T-helper 1 cell treated with Interleukin-12 subunit alpha and Interleukin-12 subunit beta and Interleukin-4 antibody, amounts not matched to agents 30 μg/mL and 1 μg/mL, for 36 hours (primary cell): ENCODE measurements around the gene KATNIP.

ENCODE experiments used
- H3K27ac Mint-ChIP-seq: one replicate; pipeline ENCODE4 v1.8.0; 2021; ENCODE audit warnings: mild to moderate bottlenecking, mixed read lengths
- H3K27me3 Mint-ChIP-seq: one replicate; pipeline ENCODE4 v1.8.0; 2021; ENCODE audit warnings: low read depth, mixed read lengths
- H3K36me3 Mint-ChIP-seq: one replicate; pipeline ENCODE4 v1.8.0; 2021; ENCODE audit warnings: low read depth, mixed read lengths
- H3K4me1 Mint-ChIP-seq: one replicate; pipeline ENCODE4 v1.8.0; 2021; ENCODE audit warnings: low read depth, mixed read lengths
- H3K4me3 Mint-ChIP-seq: one replicate; pipeline ENCODE4 v1.8.0; 2021; ENCODE audit warnings: mild to moderate bottlenecking, moderate library complexity, mixed read lengths
- H3K9me3 Mint-ChIP-seq: one replicate; pipeline ENCODE4 v1.8.0; 2021; ENCODE audit warnings: mixed read lengths

Gene KATNIP

GRCh38 chr16:27549746-27550581, at the start of gene KATNIP, which contains the start of gene GTF3C1:
KATNIP (plus strand) TSS chr16:27550144; CDS start chr16:27550171, 27 bp downstream.
GTF3C1 (minus strand) TSS chr16:27549913; CDS start chr16:27549890, 23 bp downstream.
- peaks cover 30% of the 10 kb centered on the region for H3K4me1 Mint-ChIP-seq
- no peaks in the 10 kb centered on the region for H3K27me3 Mint-ChIP-seq
- H3K36me3 Mint-ChIP-seq = peaks cover 8% of the 10 kb centered on the region
- H3K4me3 Mint-ChIP-seq = peak within 1 kb of the TSS; percentile 98
- peak within 1 kb of the TSS; percentile 97 for H3K27ac Mint-ChIP-seq
- no peaks in the 10 kb centered on the region for H3K9me3 Mint-ChIP-seq

DNA sequence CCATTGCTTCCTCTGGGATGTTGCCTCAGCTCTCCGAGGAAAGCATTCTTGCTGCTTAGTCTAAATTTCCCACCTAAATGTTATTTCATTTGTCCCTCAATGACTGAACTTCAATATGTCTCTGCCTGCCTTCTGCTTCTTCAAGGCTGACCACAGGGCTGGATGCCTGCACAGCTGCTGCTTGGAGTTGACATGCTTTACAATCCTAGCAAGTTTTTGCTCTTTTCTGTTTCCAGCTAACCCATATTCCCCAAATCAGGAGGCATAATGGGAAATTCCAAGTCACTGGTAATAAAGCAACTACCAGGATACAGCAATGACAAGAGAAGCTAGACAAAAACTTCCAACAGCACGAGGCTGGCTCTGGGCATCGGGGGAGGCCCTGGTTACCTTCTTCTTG, 49.1 kb upstream of the KATNIP start:
- Mint-ChIP-seq H3K9me3 (no peaks in the 10 kb centered on the region), H3K27ac (no peak overlapping the region), H3K4me1 (no peaks in the 10 kb centered on the region), H3K4me3 (no peak overlapping the region), H3K36me3 (peaks cover 45% of the 10 kb centered on the region), H3K27me3 (no peaks in the 10 kb centered on the region)

GRCh38 chr16:27503662-27504061, 46.3 kb upstream of the KATNIP start:
- Mint-ChIP-seq H3K27me3 (no peaks in the 10 kb centered on the region), H3K27ac (no peak overlapping the region), H3K4me3 (no peak overlapping the region), H3K36me3 (peaks cover 44% of the 10 kb centered on the region), H3K4me1 (no peaks in the 10 kb centered on the region), H3K9me3 (no peaks in the 10 kb centered on the region)

GRCh38 chr16:27505297-27506236, 44.4 kb upstream of the KATNIP start:
- Mint-ChIP-seq H3K9me3 (no peaks in the 10 kb centered on the region), H3K27me3 (no peaks in the 10 kb centered on the region), H3K4me1 (no peaks in the 10 kb centered on the region), H3K36me3 (peaks cover 42% of the 10 kb centered on the region), H3K27ac (no peak overlapping the region), H3K4me3 (no peak overlapping the region)

DNA sequence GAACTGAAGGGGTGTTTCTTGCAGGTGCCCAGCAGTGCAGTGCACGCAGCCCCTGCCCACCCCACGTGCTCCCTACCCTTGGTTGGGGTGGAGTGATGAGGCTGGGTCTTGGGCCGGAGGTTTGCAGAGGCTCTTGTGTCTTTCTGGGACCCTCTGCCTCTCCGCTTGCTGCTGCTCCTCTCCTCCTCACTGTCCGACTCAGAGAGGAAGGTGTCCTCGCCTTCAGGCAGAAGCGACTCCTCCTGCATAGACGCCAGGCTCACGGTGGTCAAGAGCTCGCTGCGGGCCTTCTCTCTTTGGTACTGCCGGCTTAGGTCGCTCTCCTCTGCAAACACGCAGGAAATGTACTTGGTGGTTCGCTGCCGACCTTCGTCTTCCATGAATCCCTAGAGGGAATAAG, 43.2 kb upstream of the KATNIP start:
- Mint-ChIP-seq H3K36me3 (peaks cover 40% of the 10 kb centered on the region), H3K27me3 (no peaks in the 10 kb centered on the region), H3K9me3 (no peaks in the 10 kb centered on the region), H3K4me1 (no peaks in the 10 kb centered on the region), H3K4me3 (no peak overlapping the region), H3K27ac (no peak overlapping the region)

DNA sequence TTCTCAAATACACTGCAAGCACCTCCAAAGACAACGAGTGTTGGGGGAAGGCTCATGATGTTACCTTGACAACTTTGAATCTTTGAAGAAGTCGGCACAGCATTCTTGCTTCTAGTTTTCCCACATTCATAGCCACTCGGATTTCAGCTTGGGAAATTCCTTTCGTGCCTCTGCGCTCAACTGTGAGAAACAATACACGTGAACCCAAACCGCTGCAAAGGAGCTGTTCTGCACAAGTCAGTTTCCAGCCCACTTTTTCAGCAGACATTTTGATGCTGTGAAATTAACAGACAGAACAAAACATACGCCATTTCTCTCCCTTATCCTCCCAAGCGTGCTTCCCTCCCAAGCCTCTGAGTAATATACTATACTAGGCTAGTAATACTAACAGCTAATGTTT, 41.5 kb upstream of the KATNIP start:
- Mint-ChIP-seq H3K27me3 (no peaks in the 10 kb centered on the region), H3K9me3 (no peaks in the 10 kb centered on the region), H3K4me3 (no peak overlapping the region), H3K36me3 (peaks cover 39% of the 10 kb centered on the region), H3K27ac (no peak overlapping the region), H3K4me1 (no peaks in the 10 kb centered on the region)

GRCh38 chr16:27511657-27512448, 38.1 kb upstream of the KATNIP start:
- Mint-ChIP-seq H3K9me3 (no peaks in the 10 kb centered on the region), H3K4me3 (no peak overlapping the region), H3K27ac (no peak overlapping the region), H3K4me1 (no peaks in the 10 kb centered on the region), H3K36me3 (peaks cover 30% of the 10 kb centered on the region), H3K27me3 (no peaks in the 10 kb centered on the region)

DNA sequence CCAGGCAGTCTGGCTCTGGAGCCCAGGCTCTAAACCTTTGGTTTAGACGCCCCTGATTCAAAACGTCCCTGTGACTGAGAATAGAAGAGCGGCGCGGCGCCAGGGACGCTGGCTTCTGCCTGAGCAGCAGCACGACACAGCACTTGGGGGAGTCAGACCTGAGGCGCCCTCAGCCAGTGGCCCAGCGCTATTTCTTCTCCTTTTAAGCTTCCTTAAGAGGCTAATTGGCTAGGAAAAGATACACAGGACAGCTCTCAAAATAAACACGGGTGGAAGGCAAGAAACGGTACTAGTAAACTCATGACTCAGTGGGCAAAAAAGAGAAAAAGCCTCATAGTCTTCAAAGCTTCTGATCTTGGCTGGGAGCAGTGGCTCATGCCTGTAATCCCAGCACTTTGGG, 35.1 kb upstream of the KATNIP start:
- peaks cover 18% of the 10 kb centered on the region for H3K36me3 Mint-ChIP-seq
- H3K27ac Mint-ChIP-seq = peak overlapping the region; percentile 2
- no peaks in the 10 kb centered on the region for H3K9me3 Mint-ChIP-seq
- no peaks in the 10 kb centered on the region for H3K4me1 Mint-ChIP-seq
- H3K27me3 Mint-ChIP-seq = no peaks in the 10 kb centered on the region
- no peak overlapping the region for H3K4me3 Mint-ChIP-seq

DNA sequence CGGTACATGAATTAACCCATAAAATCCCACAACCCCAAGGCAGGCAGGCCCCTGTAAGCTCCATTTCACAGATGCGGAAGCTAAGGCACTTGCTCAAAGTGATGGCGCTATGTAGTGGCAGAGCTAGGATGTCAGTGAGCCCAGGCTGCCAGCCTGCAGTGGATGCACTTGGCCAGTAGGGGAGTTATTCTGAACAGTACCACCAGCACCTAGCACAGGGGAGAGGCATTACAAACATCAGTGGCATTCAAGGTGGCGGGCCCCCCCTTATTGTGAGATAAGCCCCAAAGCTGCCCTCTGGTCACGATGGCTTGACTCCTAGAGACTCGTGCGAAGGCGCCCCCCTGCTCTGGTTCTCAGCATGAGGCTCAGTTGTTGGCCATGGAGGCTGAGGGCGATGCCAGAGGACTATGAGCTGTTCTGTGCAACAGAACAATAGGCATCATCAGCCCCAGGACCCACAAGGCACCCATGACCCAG, 34.0 kb upstream of the KATNIP start:
- H3K4me1 Mint-ChIP-seq = no peaks in the 10 kb centered on the region
- H3K4me3 Mint-ChIP-seq = no peak overlapping the region
- H3K9me3 Mint-ChIP-seq = no peaks in the 10 kb centered on the region
- H3K27ac Mint-ChIP-seq = no peak overlapping the region
- H3K36me3 Mint-ChIP-seq = peaks cover 18% of the 10 kb centered on the region
- no peaks in the 10 kb centered on the region for H3K27me3 Mint-ChIP-seq

DNA sequence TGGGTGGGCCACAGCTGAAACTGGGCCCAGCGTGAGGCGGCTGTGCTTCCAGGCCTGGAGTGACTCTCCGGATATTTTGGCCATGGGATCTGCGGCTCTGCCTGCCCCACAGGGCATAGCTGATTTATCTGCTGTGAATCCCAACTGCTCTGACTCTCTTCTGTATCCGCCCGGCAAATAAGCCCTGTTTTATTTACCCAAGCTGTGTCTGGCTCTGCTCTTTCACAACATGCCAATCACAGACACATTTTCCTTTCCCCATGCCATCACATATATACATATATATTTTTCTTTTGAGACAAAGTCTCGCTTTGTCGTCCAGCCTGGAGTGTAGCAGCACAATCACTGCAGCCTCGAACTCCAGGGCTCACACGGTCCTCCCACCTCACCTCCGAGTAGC, 33.6 kb upstream of the KATNIP start:
- H3K27ac Mint-ChIP-seq = no peak overlapping the region
- no peaks in the 10 kb centered on the region for H3K4me1 Mint-ChIP-seq
- H3K9me3 Mint-ChIP-seq = no peaks in the 10 kb centered on the region
- H3K4me3 Mint-ChIP-seq = no peak overlapping the region
- peaks cover 19% of the 10 kb centered on the region for H3K36me3 Mint-ChIP-seq
- no peaks in the 10 kb centered on the region for H3K27me3 Mint-ChIP-seq

DNA sequence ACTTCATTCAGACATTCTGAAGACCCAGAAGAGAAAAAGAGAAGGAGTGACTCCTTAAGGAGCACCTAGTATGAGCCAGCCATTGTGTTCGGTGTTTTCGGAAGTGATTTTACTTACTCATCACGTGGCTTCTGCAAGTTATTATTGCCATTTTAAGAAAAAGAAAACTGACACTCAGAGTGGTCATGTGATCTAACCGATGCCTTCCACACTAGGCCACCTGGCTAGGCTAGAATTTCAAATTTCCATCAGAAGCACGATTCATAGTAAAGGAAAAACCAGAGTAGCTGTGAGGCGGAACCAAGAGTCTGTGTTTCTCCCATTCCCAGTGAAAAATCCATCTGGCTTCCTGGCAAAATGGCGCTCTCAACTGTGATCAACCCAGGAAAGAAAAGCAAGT, 32.3 kb upstream of the KATNIP start:
- H3K27me3 Mint-ChIP-seq = no peaks in the 10 kb centered on the region
- H3K9me3 Mint-ChIP-seq = no peaks in the 10 kb centered on the region
- H3K4me3 Mint-ChIP-seq = no peak overlapping the region
- H3K27ac Mint-ChIP-seq = no peak overlapping the region
- no peaks in the 10 kb centered on the region for H3K4me1 Mint-ChIP-seq
- peaks cover 15% of the 10 kb centered on the region for H3K36me3 Mint-ChIP-seq

DNA sequence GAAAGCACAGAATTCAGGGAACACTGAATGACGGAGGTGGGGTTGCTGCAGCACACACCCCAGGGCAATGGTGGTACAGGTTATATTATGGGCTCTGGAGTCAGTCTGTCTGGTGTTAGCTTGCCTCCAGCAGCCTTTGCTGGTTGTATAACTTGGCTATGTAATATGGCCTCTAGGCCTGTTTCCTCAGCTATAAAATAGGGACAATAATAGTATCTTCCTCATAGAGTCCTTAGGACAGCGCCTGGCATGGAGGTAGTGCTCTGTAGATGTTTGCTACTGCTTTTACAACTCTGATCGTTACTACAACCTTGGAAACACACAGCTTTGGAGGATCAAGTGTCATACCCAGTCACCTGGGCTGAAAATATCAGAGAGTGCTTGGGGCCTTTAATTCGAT, 31.7 kb upstream of the KATNIP start:
- no peaks in the 10 kb centered on the region for H3K4me1 Mint-ChIP-seq
- no peak overlapping the region for H3K4me3 Mint-ChIP-seq
- no peak overlapping the region for H3K27ac Mint-ChIP-seq
- H3K27me3 Mint-ChIP-seq = no peaks in the 10 kb centered on the region
- H3K9me3 Mint-ChIP-seq = no peaks in the 10 kb centered on the region
- H3K36me3 Mint-ChIP-seq = peaks cover 20% of the 10 kb centered on the region

DNA sequence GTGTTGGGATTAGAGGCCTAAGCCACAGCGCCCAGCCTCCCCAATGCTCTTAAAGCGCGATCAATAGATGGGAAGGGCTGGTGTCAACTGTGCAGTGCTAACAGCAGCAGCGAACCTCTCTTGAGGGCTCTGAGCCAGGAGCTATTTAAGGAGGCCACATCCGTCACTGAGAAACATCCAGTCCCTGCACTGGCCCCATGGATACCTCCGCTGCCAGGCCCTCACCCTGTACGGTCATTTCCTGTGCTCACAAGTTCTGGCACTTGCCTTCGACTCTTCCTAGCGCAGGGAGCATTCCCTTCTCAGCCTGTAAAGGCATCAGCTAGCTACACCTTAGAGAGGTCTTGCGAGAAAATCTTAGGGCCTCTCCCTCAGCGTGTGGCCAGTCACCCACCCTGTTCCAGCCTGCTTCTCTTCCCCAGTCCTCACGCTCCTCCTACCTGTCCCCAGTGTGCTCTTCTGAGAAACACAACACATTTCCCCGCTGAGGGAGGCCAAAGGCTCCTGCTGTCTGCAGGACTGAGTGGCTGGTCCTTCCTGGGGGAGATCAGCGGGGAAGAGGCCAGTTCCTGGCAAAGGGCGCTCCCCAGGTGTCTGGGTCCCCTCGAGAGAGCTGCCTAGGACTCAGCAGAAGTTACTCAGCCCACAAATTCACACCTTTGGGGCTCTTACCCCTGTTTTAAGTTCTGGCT, 28.8 kb upstream of the KATNIP start:
- Mint-ChIP-seq H3K27me3 (no peaks in the 10 kb centered on the region), H3K9me3 (no peaks in the 10 kb centered on the region), H3K4me3 (no peak overlapping the region), H3K36me3 (peaks cover 20% of the 10 kb centered on the region), H3K27ac (no peak overlapping the region), H3K4me1 (no peaks in the 10 kb centered on the region)
